TTC549 (cell line): ENCODE data around the gene ZNF853.
"Not testable (repeated sequence)": the region's sequence is repeated elsewhere in the genome, so short reads cannot be mapped to it uniquely, and the experiment has no call there.

Source experiments
- FAIRE-seq: peaks from 2 replicates; lab custom pipeline; 2012; peaks lifted over from hg19 to GRCh38; lab: Jason Lieb, UNC

Gene ZNF853

GRCh38 chr7:6606866-6607583 lies 8.4 kb upstream of the ZNF853 start:
- no peak for FAIRE-seq

GRCh38 chr7:6607651-6608051 lies 7.8 kb upstream of the ZNF853 start:
- FAIRE-seq: no peak

GRCh38 chr7:6608081-6608480 lies 7.3 kb upstream of the ZNF853 start:
- FAIRE-seq: no peak

- no peak for FAIRE-seq
Observed at GRCh38 chr7:6608794-6609193, 6.6 kb upstream of the ZNF853 start.

- FAIRE-seq: no peak
Observed at GRCh38 chr7:6612819-6613218, 2.6 kb upstream of the ZNF853 start.

- FAIRE-seq: no peak
Observed at GRCh38 chr7:6613706-6614105, 1.7 kb upstream of the ZNF853 start.

GRCh38 chr7:6615723-6616555 lies 529 bp downstream of the ZNF853 start:
- no peak for FAIRE-seq

GRCh38 chr7:6616854-6617643 lies 1.6 kb downstream of the ZNF853 start:
- FAIRE-seq: no peak

GRCh38 chr7:6618621-6619020 lies 3.2 kb downstream of the ZNF853 start:
- FAIRE-seq: no peak

GRCh38 chr7:6619961-6620360 lies 4.6 kb downstream of the ZNF853 start:
- no peak for FAIRE-seq

GRCh38 chr7:6621195-6622133 lies 6.1 kb downstream of the ZNF853 start:
- no peak for FAIRE-seq

- no peak for FAIRE-seq
Observed at GRCh38 chr7:6622134-6622710, 6.8 kb downstream of the ZNF853 start.

- no peak for FAIRE-seq
Observed at GRCh38 chr7:6623589-6624245, 8.3 kb downstream of the ZNF853 start.

- FAIRE-seq: no peak
Observed at GRCh38 chr7:6624246-6624611, 8.8 kb downstream of the ZNF853 start.

GRCh38 chr7:6628045-6628444 lies 12.6 kb downstream of the ZNF853 start:
- FAIRE-seq: no peak

- no peak for FAIRE-seq
Observed at GRCh38 chr7:6630007-6630849, 14.8 kb downstream of the ZNF853 start.

- FAIRE-seq: no peak
Observed at GRCh38 chr7:6631605-6632004, 16.2 kb downstream of the ZNF853 start.

- FAIRE-seq: no peak
Observed at GRCh38 chr7:6634021-6634420, 18.6 kb downstream of the ZNF853 start.

- FAIRE-seq: not testable (repeated sequence)
Observed at GRCh38 chr7:6634971-6635370, 19.6 kb downstream of the ZNF853 start.
